ENCODE results near the gene PCF11.
"Not testable (repeated sequence)": the region's sequence is repeated elsewhere in the genome, so short reads cannot be mapped to it uniquely, and the experiment has no call there.

The PCF11 gene

GRCh38 chr11:83156996-83157593 is at the start of gene PCF11:
Gene PCF11, plus strand, starts transcription at chr11:83157131. Its CDS starts 309 bp downstream, at chr11:83157440.
- no peak for DNase-seq (ENCODE audit: low read depth)

GRCh38 chr11:83112886-83113285 is 44.0 kb upstream of the PCF11 start:
- no peak for DNase-seq (ENCODE audit: low read depth)

GRCh38 chr11:83115026-83115425 is 41.9 kb upstream of the PCF11 start:
- no peak for DNase-seq (ENCODE audit: low read depth)

- no peak for DNase-seq (ENCODE audit: low read depth)
Observed at GRCh38 chr11:83115551-83115950, 41.4 kb upstream of the PCF11 start.

- DNase-seq (ENCODE audit: low read depth), result no peak
Observed at GRCh38 chr11:83116015-83116641, 40.8 kb upstream of the PCF11 start.

GRCh38 chr11:83118814-83119213 is 38.1 kb upstream of the PCF11 start:
- DNase-seq (ENCODE audit: low read depth), result no peak

- DNase-seq (ENCODE audit: low read depth), result no peak
Observed at GRCh38 chr11:83119216-83119615, 37.7 kb upstream of the PCF11 start.

GRCh38 chr11:83120327-83120726 is 36.6 kb upstream of the PCF11 start:
- DNase-seq (ENCODE audit: low read depth), result no peak

GRCh38 chr11:83122050-83122449 is 34.9 kb upstream of the PCF11 start:
- DNase-seq (ENCODE audit: low read depth), result no peak

GRCh38 chr11:83122766-83123165 is 34.2 kb upstream of the PCF11 start:
- no peak for DNase-seq (ENCODE audit: low read depth)

GRCh38 chr11:83124636-83125424 is 32.1 kb upstream of the PCF11 start:
- DNase-seq (ENCODE audit: low read depth), result no peak

GRCh38 chr11:83125577-83125976 is 31.4 kb upstream of the PCF11 start:
- DNase-seq (ENCODE audit: low read depth), result no peak

- no peak for DNase-seq (ENCODE audit: low read depth)
Observed at GRCh38 chr11:83127310-83127637, 29.7 kb upstream of the PCF11 start.

- no peak for DNase-seq (ENCODE audit: low read depth)
Observed at GRCh38 chr11:83132191-83132590, 24.7 kb upstream of the PCF11 start.

- DNase-seq (ENCODE audit: low read depth), result not testable (repeated sequence)
Observed at GRCh38 chr11:83133266-83133665, 23.7 kb upstream of the PCF11 start.

- DNase-seq (ENCODE audit: low read depth), result no peak
Observed at GRCh38 chr11:83139310-83139709, 17.6 kb upstream of the PCF11 start.

- no peak for DNase-seq (ENCODE audit: low read depth)
Observed at GRCh38 chr11:83140691-83141455, 16.1 kb upstream of the PCF11 start.

GRCh38 chr11:83147895-83148294 is 9.0 kb upstream of the PCF11 start:
- DNase-seq (ENCODE audit: low read depth), result no peak

- DNase-seq (ENCODE audit: low read depth), result no peak
Observed at GRCh38 chr11:83150450-83150849, 6.5 kb upstream of the PCF11 start.

GRCh38 chr11:83151274-83151977 is 5.5 kb upstream of the PCF11 start:
- no peak for DNase-seq (ENCODE audit: low read depth)

GRCh38 chr11:83152264-83152663 is 4.7 kb upstream of the PCF11 start:
- DNase-seq (ENCODE audit: low read depth), result no peak

GRCh38 chr11:83153764-83154163 is 3.2 kb upstream of the PCF11 start:
- DNase-seq (ENCODE audit: low read depth), result no peak
